ENCODE measurements around the gene ANKK1.

GRCh38 chr11:113411536-113411935, 24.0 kb downstream of the ANKK1 start:
- TF ChIP-seq POLR2AphosphoS5 (IDR thresholded peaks at IDR 0.05; ENCODE audit: low read depth, low read length): no peak
- no peak for TF ChIP-seq TAF1 (IDR thresholded peaks at IDR 0.05; ENCODE audit: borderline replicate concordance, low read depth, low read length)
